Measurements from ENCODE around the gene PACRG. TPM values are rescaled to one million over a fixed set of nuclear protein-coding genes. Genes with fewer than 3 reads are reported as not detected.

Gene PACRG
- total and polyA plus RNA-seq, 2 donors from 2014 or later: 7.4 to 20.0 TPM

DNA sequence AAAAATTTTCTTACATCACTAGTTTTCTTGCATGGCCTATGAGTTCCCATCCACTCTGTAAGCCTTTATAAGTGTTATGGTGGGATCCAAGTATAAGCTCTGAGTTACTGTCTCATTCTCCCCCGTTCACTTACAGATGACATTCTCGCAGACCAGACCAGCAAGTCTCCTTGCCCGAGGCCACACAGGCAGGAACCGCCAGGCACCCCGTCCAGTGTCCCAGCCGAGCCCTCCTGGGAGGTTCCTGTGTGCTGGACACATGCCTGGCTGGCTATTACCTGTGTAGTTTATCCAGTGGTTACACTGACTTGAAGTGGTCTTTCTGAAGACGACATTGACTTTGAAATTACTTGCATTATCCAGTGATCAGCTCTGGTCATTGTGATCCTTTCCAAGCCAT lies 451.9 kb downstream of the PACRG start:
- Histone ChIP-seq H3K9me3 (ENCODE audit: control insufficient read depth in 2 of 3, insufficient read depth in 1 of 3, low read length in 3 of 3) (no peaks in the 10 kb centered on the region), H3K9ac (ENCODE audit: low read length in 3 of 3) (no peak overlapping the region), H3K27me3 (ENCODE audit: control insufficient read depth, insufficient read depth, low read length) (no peaks in the 10 kb centered on the region), H3K27ac (ENCODE audit: low read depth in 2 of 2, low read length in 2 of 2) (no peak overlapping the region), H3K36me3 (ENCODE audit: control insufficient read depth in 2 of 3, insufficient read depth in 3 of 3, low read length in 3 of 3) (no peaks in the 10 kb centered on the region), H3K4me1 (ENCODE audit: control insufficient read depth in 2 of 3, insufficient read depth in 2 of 3, low read depth in 1 of 3, low read length in 3 of 3) (peaks cover 0 to 5% (median 2%) of the 10 kb centered on the region in 3 donors), H3K4me3 (ENCODE audit: low read length in 3 of 3) (no peak overlapping the region)
- DNase-seq (no peak), FAIRE-seq (no peak)
- TF ChIP-seq, protein P1, sequence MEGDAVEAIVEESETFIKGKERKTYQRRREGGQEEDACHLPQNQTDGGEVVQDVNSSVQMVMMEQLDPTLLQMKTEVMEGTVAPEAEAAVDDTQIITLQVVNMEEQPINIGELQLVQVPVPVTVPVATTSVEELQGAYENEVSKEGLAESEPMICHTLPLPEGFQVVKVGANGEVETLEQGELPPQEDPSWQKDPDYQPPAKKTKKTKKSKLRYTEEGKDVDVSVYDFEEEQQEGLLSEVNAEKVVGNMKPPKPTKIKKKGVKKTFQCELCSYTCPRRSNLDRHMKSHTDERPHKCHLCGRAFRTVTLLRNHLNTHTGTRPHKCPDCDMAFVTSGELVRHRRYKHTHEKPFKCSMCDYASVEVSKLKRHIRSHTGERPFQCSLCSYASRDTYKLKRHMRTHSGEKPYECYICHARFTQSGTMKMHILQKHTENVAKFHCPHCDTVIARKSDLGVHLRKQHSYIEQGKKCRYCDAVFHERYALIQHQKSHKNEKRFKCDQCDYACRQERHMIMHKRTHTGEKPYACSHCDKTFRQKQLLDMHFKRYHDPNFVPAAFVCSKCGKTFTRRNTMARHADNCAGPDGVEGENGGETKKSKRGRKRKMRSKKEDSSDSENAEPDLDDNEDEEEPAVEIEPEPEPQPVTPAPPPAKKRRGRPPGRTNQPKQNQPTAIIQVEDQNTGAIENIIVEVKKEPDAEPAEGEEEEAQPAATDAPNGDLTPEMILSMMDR (IDR thresholded peaks at IDR 0.05; ENCODE audit: borderline replicate concordance, extremely low read depth, insufficient read depth): no peak
- intact Hi-C loops (cut with DNase I): no loop called here

DNA sequence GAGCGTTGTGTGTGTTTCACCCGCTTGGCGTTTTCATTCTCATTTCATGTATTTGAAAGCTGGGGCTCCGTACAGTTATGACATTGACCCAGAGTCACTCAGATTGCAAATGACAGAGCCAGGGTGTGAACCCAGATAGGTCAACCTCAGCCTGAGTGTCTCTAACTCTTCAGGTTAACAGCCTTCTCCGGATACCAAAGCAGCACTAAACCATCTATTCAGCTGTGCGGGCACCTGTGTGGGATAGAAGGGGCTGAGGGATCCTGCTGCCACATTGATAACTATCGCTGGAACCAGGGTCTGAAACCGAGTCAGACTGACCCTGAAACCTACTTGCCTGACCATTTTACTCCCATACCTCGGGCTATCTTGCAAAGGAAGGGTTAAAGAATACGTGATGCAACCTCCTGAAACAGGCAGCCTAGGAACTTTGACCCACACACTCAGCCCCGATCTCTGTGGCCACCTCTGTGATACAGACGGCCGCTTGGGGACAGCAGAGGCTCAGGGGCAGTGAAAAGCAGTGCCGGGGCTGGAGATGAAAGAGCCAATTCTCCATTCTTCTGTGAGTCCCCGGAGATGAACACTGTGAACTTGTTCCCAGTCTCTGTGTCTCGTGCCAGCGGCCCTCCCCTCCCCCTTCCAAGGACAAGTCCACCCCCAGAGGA lies 453.2 kb downstream of the PACRG start:
- Histone ChIP-seq H3K9me3 (ENCODE audit: control insufficient read depth in 2 of 3, insufficient read depth in 1 of 3, low read length in 3 of 3) (no peaks in the 10 kb centered on the region), H3K27me3 (ENCODE audit: control insufficient read depth, insufficient read depth, low read length) (no peaks in the 10 kb centered on the region), H3K27ac (ENCODE audit: low read depth in 2 of 2, low read length in 2 of 2) (no peak overlapping the region), H3K9ac (ENCODE audit: low read length in 3 of 3) (no peak overlapping the region), H3K4me1 (ENCODE audit: control insufficient read depth in 2 of 3, insufficient read depth in 2 of 3, low read depth in 1 of 3, low read length in 3 of 3) (peaks cover 0 to 5% (median 2%) of the 10 kb centered on the region in 3 donors), H3K36me3 (ENCODE audit: control insufficient read depth in 2 of 3, insufficient read depth in 3 of 3, low read length in 3 of 3) (no peaks in the 10 kb centered on the region), H3K4me3 (ENCODE audit: low read length in 3 of 3) (peak overlapping the region in 1 of 3 donors; percentile 25)
- DNase-seq (peak in 4 of 5 donors; percentile 53 to 65 (median 62)), FAIRE-seq (no peak)
- intact Hi-C loops (cut with DNase I): no loop called here
- TF ChIP-seq, protein P1 (IDR thresholded peaks at IDR 0.05; ENCODE audit: borderline replicate concordance, extremely low read depth, insufficient read depth): peak; percentile 75

DNA sequence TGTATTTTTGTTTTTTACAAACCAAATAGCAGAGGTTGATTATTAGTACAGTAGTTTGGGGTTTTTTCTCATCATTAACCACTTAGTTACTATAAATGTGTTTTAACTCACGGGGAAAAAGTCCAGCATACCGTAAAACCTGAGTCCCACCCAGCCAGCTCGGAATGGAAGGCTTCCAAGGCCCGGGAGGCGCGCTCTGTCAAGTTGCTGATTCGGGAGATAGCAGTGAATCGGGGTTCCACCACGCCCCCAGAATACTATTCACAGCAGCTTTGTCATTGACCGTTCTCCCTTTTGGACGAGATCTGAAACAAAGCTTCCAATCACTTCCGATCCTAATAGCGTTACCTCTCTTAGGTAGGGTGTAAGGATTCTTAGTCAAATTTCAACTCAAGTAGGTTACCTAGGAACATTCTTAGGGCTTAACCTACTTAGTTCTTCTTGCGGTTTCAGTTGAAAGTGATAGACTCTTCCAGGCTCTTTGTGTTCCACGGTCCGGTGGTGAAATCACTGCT lies 453.9 kb downstream of the PACRG start:
- Histone ChIP-seq H3K4me3 (ENCODE audit: low read length in 3 of 3) (peak overlapping the region in 2 of 3 donors; percentile 25 to 33), H3K9ac (ENCODE audit: low read length in 3 of 3) (no peak overlapping the region), H3K27ac (ENCODE audit: low read depth in 2 of 2, low read length in 2 of 2) (no peak overlapping the region), H3K4me1 (ENCODE audit: control insufficient read depth in 2 of 3, insufficient read depth in 2 of 3, low read depth in 1 of 3, low read length in 3 of 3) (peaks cover 0 to 5% (median 2%) of the 10 kb centered on the region in 3 donors), H3K9me3 (ENCODE audit: control insufficient read depth in 2 of 3, insufficient read depth in 1 of 3, low read length in 3 of 3) (no peaks in the 10 kb centered on the region), H3K36me3 (ENCODE audit: control insufficient read depth in 2 of 3, insufficient read depth in 3 of 3, low read length in 3 of 3) (no peaks in the 10 kb centered on the region), H3K27me3 (ENCODE audit: control insufficient read depth, insufficient read depth, low read length) (no peaks in the 10 kb centered on the region)
- intact Hi-C loops (cut with DNase I): no loop called here
- DNase-seq: no peak
- TF ChIP-seq, protein P1 (IDR thresholded peaks at IDR 0.05; ENCODE audit: borderline replicate concordance, extremely low read depth, insufficient read depth): no peak
- FAIRE-seq: no peak

Measured in kidney (tissue), 14 donors.